Measurements from ENCODE around the gene AOC2. TPM values are rescaled to one million over a fixed set of nuclear protein-coding genes. Genes with fewer than 3 reads are reported as not detected.
"Not testable (repeated sequence)": the region's sequence is repeated elsewhere in the genome, so short reads cannot be mapped to it uniquely, and the experiment has no call there.

Gene AOC2
- total RNA-seq, 1 donor from 2014 or later: 0.41 TPM

DNA sequence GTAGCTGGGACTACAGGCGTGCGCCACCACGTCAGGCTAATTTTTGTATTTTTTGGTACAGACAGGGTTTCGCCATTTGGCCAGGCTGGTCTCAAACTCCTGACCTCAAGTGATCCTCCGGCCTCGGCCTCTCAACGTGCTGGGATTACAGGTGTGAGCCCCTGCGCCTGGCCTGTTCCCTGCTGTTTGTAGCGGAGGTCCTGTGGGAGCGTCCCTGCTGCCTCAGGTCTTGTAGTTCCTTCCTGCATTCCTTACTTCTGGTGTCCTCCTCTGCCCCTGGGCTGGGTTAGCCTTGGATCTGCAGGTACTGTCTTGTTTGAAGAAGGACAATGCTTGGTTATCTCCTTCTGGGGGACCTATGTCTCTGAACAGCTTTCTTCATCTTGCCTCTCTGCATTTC lies 32.7 kb downstream of the AOC2 start:
- FAIRE-seq (no peak), DNase-seq (ENCODE audit: low spot score in 2 of 2) (no peak)

DNA sequence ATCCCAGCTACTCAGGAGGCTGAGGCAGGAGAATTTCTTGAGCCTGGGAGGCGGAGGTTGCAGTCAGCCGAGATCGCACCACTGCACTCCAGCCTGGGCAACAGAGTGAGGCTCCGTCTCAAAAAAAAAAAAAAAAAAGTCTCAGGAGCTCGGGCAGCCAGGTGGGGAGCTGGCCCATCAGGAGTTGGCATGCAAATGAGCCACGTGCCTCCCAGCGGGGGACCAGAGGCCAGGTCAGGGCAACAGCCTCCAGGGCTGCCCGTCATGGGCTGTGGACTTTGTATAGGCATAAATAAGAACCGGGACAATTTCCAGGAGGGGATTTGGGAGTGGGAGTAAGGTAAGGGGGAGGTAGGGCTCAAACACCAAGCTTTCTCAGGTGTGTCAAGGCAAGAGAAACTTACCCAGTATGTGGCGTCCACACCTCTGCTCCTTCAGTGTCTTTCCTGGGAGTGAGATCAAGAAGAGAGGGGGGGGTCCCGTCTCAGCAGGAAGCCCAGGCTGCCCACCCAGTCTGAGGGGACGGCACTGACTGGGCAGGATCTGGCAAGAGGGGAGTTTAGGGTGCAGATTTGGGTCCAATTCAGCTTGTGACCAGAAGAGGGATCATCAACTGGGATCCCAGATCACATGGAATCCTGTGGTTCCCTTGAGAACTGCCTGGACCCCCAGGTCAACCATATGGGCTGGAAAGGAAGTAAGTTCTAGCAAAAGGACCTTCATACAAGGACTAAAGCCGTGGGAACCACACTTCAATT lies 33.9 kb downstream of the AOC2 start:
- FAIRE-seq (no peak), DNase-seq (ENCODE audit: low spot score in 2 of 2) (no peak)

DNA sequence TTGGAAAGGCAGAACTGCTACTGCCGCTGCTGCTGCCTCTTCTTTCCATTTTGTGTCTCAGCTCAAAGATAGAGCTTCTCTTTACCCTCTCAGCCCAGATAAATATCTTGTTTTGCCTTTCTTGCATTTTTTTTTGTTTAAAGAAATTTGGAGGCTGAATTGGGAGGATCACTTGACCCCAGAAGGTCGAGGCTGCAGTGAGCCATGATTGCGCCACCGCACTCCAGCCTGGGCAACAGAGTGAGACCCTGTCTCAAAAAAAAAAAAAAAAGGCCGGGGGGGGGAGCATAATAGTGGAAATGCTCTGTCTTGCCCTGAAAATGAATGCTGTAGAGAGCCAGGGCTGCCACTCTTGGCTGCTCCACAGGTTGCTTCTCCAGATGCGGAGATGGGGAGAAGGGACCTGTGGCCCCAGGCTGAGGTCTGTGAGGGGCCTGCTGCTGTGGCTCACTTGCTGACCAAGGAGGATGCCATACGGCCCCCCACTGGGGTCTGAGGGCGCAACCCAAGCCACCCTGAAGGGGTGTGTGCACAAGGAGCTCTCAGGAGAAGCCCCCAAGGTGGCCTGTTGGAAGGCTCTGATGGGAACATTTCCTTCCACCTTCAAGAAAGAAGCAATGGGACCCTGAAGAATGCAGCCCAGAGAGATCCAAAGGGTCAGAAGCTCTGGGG lies 34.7 kb downstream of the AOC2 start:
- DNase-seq (ENCODE audit: low spot score in 2 of 2) (no peak), FAIRE-seq (no peak)

DNA sequence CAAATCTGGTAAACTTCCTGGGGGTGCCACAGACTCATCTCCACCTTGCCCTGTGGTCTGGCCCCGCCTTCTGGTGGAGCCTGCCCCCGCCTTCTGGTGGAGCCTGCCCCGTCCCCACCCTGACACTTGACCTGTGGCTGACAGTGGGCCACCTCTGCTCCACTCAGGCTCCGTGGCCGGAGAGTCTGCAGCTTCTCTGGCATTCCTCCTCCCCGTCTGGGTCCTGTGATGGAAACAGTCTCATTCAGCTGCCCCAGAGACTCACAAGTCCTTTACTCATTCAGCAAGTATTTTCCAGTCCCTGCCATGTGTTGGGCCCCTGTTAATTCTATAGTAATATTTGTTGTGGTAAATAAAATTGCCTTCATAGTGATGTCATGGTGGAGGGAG lies 35.2 kb downstream of the AOC2 start:
- FAIRE-seq: no peak
- no peak for DNase-seq (ENCODE audit: low spot score in 2 of 2)

DNA sequence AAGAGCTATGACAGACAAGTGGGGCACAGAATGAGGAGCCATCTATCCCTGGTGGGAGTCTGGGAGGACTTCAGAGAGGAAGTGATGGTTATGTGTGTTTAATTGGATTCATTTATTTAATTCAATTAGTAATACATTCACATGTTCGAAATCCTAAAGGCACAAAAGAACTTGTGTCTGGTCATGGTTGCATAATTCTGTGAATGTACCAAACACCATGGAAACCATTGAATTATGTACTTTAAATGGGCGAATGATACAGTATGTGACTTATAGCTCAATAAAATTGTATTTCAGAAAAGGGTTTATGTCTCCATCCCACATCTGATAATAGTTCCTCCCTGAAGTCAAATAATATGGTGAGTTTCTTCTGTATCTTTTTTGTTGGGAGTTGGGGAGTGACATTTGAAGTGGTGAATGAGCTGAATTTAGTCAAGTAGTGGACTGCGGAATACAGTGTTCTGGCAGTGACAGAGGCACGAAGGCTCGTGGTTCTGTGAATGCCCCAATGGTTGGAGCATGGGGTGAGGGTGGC lies 36.5 kb downstream of the AOC2 start:
- FAIRE-seq (no peak), DNase-seq (ENCODE audit: low spot score in 2 of 2) (no peak)

DNA sequence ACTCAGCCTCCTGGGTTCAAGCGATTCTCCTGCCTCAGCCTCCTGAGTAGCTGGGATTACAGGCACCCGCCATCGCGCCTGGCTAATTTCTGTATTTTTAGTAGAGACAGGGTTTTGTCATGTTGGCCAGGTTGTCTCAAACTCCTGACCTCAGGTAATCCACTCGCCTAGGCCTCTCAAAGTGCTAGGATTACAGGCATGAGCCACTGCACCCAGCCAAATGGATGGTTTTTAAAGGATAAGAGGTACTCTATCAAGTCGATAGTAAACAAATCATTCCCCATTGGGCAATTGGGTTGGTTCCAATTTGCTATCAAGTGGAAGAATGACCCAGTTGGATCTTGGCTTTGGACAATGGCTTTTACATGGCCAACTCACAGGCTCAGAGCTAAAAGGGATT lies 37.3 kb downstream of the AOC2 start:
- FAIRE-seq; DNase-seq (ENCODE audit: low spot score in 2 of 2): not testable (repeated sequence)

DNA sequence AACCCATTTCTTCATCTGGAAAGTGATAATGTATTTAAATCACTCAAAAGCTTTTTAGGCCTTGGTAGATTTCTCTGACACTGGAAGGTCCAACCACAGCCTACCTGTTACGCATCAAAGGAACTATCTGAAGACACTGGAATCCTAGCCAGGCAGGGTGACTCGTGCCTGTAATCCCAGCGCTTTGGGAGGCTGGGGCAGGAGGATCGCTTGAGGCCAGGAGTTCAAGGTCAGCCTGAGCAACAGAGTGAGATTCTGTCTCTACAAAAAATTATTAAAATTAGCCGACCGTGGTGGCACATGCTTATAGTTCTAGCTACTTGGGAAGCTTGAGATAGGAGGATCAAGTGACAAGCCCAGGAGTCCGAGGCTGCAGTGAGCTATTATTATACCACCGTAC lies 37.8 kb downstream of the AOC2 start:
- DNase-seq (ENCODE audit: low spot score in 2 of 2) (no peak), FAIRE-seq (no peak)

DNA sequence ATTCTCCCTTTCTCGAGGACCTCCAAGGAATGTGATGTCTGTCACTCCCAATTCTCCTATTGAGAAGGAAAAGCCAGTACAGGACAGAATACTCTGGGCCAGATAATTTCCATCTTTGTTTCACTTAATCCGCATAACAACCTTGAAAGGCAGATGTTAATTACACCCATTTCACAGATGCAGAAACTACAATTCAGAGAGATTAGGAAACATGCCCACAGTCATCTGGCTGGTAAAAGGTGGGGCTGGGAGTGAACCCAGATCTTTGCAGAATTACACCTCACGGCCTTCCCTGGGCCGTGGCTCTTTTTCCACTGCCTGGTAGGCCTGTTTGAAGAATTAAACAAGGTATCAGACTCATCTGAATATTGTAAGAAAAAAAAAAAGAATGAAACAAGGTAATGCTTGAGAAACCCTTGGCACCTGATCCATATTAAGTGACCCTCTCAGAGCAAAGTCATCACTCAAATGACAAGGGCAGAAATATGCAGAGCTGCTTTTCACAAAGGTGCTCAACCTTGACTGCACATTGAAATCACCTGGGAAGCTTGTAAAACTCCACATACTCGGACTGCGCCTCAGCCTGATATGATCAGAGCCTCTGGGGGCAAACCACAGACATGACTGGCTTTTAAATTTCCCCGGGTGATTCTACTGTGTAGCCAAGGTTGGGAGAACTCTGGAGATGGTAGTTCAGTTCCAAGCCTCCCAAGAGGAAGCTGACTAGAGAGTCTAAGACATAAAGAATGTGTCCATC lies 39.6 kb downstream of the AOC2 start:
- FAIRE-seq (no peak), DNase-seq (ENCODE audit: low spot score in 2 of 2) (no peak)

DNA sequence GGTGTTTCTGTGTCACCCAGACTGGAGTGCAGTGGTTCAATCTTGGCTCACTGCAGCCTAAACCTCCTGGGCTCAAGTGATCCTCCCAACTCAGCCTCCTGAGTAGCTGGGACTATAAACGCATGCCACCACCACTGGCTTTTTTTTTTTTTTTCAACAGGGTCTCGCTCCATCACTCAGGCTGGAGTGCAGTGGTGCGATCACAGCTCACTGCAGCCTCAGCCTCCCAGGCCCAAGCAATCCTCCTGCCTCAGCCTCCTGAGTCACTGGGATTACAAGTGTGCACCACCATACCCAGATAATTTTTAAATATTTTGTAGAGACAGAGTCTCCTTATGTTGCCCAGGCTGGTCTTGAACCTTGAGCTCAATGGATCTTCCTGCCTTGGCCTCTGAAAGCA lies 41.4 kb downstream of the AOC2 start:
- not testable (repeated sequence) for DNase-seq (ENCODE audit: low spot score in 2 of 2); FAIRE-seq

DNA sequence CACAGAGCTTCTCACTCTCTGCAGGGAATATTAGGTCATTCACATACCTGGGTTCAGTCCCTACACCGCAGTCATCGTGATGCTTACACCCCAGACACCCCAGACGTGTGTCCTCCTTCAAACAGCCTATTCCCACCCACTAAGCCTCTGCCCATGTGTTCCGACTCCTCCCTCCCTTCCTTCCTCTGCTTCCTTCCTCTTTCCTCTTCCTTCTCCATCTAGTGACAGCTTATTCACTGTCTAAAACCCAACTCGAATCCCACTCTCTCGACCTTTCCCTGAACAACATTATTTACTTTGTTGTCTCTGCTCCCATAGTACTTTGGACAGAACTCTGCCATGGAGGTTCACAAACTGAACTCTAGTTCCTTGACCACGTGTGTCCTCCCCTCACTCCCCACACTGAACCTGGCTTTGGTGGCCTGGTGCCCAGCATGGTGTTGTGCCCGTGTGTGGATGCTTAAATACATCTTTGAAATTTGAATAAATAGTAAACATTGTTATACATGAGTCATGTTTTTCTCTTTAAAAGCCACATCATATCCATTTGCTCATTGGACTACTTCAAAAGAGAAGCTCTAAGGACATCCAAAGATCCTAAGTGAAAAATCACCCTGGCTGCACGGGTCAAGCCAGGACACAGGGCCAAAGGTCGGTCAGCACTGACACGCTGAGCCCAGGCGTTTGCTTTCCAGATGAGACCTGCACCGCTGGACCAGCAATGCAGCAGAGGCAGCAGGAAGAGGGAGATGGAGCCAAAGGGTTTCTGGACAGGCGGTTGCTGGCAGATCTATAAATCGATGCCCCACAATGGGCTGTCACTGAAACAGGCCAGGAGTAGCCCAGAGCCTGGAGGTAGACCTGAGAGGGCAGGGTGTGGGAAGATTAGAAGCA lies 42.1 kb downstream of the AOC2 start:
- DNase-seq (ENCODE audit: low spot score in 2 of 2) (no peak), FAIRE-seq (no peak)

DNA sequence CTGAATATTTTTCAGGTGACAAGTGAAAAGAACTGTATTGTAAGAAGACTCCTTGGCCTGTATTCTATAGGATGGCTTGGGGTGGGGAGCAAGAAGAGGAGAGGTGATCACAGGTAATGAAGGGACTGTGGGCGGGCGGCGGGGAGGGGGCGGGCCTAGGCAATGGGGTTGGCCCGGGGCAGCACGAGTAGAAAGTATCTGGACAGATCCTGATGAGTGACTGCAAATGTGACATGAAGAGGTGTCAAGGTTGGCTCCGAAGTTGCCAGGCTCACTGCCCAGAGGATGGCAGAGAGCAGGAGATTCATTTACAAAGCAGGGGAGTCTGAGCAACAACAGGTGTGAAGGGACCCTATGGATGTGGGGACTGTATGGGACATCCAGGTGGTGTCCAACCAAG lies 45.4 kb downstream of the AOC2 start:
- DNase-seq (ENCODE audit: low spot score in 2 of 2) (no peak), FAIRE-seq (no peak)

DNA sequence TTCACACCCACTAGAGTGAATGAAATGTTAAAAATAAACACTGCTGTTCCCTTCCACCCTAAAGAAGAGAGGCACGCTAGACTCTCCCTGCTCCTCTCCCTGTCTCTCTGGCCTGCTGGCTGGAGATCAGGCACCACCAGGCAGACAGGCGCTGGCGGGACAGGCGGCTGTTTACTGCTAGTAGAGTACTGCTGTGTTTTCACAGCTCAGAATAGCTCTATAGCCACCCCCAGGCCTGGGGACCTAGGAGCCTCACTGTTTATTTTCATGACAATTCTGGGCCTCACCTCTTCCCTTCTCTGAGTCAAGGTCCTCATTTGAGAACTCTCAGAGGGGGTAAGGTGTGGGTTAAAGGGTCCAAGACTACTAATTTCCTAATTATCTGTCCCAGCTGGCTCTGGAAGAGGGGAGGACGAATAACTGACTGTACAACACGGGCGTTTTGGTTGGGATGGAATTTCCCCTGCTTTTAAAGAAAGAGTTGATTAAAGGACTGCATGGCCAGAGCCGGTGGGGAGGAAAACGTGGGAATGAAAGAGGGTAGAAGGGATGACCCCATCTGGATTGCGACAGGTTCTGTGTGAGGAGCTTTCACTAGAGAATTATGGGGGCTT lies 47.3 kb downstream of the AOC2 start:
- FAIRE-seq (no peak), DNase-seq (ENCODE audit: low spot score in 2 of 2) (peak in 1 of 2 donors; percentile 37)

DNA sequence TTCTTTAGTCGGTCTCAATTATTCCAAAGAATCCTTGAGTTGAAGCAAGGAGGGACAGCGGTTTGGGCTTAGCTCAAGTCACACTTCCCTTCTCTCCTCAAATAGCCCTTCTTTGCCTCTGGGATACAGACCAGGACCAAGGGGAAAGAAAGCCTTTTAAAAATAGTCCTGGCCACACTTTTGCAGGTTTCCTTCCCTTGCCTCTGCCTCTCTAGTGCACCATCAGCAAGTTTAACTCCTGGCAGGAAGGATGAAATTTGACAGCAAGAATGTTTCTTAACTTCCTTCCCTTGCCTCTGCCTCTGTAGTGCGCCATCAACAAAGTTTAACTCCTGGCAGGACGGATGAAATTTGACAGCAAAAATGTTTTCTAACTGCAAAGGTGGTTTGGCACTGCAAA lies 49.0 kb downstream of the AOC2 start:
- DNase-seq (ENCODE audit: low spot score in 2 of 2) (no peak), FAIRE-seq (no peak)

DNA sequence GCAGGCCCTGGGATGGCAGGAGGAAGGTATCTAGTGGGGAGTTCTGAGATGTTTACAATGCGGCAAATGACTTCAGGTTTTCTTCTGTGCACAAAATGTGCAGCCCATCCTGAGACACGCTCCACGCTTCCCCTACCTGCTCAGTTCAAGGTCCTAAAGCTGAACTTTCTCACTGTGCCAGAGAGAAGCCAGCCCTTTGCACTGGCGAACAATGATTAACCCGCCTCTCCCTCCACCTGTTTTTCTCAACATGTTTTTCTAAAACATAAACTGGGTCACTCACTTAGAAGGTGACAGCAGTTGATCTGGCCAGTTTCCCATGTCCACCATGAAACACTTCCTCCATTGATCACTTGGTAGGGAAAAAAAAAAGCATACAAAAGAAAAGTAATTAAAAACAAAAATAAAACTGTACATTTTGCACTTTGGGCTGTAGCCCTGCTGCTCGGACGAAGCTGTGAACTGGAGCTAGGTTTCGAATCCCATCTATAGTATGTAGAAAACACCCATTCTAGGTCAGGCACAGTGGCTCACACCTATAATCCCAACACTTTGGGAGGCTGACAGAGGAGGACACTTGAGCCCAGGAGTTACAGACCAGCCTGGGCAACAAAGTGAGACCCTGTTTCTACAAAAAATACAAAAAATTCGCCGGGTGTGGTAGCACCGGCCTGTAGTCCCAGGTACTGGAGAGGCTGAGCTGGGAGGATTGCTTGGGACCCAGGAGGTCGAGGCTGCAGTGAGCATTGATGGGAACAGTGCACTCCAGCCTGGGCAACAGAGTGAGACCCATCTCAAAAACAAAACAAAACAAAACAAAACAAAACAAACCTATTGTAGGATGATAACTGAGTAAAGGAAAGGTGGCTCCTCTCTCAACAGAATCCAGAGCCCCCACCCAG lies 50.2 kb downstream of the AOC2 start:
- FAIRE-seq (no peak), DNase-seq (ENCODE audit: low spot score in 2 of 2) (no peak)

DNA sequence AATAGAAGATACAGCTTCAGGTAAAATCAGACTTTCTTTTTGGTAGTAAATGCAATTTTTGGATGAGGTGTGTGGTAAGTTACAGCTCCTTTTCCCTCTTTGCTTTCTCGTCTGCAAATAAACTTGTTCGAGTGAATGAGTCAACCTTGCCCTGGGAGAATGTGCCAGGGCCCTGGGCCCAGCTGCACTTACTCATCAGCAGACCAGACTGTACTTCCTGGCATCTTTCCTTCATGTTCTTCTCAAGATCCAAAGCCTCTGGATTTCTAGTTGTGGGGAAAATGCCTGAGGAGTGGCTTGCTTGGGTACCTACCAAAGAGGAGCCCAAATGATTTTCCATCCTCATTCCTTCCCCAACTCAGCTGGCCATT lies 50.8 kb downstream of the AOC2 start:
- no peak for DNase-seq (ENCODE audit: low spot score in 2 of 2)
- no peak for FAIRE-seq

DNA sequence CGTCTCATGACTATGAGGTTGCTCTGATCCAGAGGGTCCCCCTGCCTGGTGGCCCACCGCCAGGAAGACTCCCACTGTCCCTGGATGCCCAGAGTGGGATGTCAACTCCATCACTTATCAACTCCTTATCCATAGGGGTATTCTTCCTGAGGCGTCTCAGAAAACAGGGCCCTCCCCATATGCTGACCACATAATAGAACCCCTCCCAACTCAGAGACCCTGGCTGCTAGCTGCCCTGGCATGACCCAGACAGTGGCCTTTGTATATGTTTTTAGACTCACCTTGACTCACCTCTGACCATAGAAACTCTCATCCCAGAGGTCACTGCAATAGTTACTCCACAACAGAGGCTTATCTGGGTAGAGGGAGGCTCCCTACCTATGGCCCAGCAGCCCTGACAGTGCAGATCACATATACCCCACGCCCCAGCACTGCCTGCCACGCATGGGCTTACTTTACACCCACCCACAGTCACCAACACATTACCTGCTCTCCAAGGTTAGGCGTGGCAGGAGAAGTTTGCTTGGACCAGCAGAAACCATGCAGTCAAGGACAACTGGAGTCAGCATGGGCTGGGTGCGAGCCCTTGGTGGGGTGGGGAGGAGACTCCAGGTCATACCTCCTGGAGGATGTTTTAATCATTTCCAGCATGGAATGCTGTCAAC lies 53.9 kb downstream of the AOC2 start:
- DNase-seq (ENCODE audit: low spot score in 2 of 2) (no peak), FAIRE-seq (no peak)

DNA sequence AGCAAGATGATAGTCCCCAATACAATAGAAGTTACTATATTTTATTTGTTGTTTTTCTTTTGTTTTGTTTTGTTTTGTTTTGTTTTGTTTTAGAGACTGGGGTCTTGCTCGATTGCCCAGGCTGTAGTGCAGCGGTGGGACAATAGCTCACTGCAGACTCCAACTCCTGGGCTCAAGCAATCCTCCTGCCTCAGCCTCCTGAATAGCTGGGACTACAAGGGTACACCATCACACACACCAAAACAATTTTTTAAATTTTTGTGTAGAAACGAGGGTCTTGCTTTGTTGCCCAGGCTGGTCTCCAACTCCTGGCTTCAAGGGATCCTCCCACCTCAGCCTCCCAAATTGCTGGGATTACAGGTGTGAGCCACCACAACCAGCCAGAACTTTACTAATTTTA lies 55.6 kb downstream of the AOC2 start:
- FAIRE-seq: not testable (repeated sequence)

More for the DNA sequence above, 55.6 kb downstream of the AOC2 start:
- not testable (repeated sequence) for DNase-seq (ENCODE audit: low spot score in 2 of 2)

Measured in frontal cortex (tissue), 4 donors.